GM18511 (cell line): ENCODE results near the gene TTC34.

Experiments used
- ATAC-seq: cut with Tn5 transposase; IDR thresholded peaks from one replicate; pipeline ENCODE4 v1.9.1; 2021; ENCODE audit warnings: mild to moderate bottlenecking, moderate library complexity; ENCODE audit not compliant: unreplicated experiment

TTC34 gene

DNA sequence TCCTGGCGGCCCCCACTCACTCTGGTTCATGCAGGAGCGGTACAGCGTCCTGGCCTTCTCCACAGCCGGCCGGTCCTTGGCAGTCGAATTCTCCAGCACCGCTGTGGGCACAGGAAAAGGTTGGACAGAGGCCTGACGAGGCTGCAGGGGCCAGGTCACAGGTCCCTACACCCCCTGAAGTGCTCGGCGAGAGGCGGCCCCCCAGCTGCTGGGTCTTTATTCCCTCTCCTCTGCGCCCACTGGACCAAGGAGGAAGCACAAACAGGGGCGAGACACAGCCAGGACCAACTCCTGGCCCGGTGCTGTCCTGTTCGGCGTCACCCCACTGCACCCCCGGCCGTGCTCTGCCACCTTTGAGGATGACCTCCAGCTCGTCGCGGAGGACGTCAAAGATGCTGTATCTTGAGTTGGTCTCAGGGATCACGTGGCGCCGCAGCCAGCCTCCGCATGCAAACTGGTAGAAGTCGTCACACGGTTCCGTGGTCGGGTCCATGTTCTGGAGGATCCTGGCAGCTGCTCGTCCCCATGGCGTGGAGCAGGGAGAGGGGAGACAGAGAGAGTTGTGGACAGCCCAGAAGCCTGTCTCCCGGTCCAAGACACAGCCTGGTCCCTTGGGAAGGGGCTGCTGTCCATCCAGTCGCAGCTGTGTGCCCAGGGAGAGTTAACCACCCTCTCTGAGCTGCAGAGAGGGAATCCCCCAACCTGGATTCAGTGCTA lies 192.0 kb downstream of the TTC34 start:
- no peak for ATAC-seq

DNA sequence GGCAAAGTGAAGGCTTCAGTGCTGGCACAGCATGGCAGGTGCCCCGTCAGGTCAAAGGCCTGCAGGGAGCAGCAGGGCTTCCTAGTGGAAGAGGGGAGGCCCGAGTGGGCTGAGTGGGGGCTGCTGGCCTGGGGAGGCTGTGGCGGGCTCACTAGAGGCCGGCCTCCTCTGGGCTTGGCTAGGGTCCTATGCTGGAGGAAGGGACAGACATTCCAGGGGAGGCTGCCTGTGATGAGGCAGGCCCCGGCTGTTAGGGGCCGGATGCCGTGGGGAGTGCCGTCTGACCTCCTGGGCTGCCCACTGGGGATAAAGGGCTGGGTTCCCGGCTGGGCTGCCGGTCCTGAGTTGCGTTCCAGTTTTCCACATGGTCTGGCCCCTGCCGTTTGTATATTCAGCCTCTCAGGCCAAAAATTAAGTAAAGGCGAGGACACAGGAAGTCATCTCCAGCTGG lies 193.8 kb downstream of the TTC34 start:
- ATAC-seq: no peak

DNA sequence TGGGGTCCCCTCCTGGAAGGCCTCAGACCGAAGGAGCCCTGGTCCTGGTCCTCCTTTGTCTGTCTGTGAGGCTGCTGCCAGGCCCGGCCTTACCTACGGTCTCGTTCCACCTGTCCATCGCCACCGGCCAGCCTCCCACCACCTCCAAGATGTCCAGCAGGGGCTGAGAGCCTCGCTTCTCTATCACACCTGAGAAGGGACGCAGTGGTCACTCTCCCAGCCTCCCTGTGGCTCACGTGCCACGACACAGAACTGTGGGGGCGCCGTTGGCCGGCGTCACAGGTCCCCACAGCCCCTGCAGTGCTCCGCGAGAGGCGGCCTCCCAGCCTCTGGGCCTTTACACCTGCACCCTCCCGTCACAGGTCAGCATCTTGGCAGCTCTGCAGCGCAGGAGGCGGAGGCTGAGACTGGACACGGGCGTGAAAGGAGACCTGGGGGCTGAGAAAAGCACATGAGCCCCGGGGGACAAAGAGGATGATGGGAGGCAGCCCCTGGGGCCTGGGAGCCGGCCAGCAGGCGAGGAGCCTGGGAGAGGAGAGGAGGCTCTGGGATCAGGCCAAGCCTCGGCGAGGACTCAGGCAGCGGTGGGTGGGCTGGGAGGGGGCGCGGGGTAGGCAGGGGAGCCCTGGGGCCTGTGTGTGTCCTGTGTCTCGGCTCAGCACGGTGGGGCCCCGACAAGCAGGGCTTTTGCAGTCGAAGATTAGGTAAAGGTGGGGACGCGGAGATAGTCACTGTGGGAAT lies 194.4 kb downstream of the TTC34 start:
- ATAC-seq: no peak

DNA sequence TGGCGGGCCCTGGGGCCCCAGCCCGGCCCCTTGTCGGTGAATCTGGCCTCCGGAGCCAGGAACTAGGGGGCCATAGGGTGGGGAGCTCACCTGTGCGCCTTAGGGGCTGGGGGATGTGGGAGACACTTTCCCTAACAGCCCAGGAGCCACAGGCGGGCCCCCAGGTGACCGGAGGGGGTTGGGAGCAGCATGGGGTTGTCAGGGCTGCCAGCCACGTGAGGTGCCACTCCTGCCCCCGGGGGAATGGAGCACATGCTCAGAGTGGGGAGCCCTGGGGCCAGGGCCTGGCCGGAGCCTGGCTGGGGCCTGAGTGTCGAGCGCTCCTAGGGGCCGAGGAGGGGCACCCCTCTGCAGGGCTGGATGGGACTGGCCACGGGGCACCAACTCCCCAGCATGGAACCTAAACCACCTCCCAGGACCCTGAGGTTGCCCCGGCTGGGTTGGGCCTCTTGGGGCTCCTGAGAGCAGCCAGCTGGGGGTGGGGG lies 195.1 kb downstream of the TTC34 start:
- no peak for ATAC-seq

DNA sequence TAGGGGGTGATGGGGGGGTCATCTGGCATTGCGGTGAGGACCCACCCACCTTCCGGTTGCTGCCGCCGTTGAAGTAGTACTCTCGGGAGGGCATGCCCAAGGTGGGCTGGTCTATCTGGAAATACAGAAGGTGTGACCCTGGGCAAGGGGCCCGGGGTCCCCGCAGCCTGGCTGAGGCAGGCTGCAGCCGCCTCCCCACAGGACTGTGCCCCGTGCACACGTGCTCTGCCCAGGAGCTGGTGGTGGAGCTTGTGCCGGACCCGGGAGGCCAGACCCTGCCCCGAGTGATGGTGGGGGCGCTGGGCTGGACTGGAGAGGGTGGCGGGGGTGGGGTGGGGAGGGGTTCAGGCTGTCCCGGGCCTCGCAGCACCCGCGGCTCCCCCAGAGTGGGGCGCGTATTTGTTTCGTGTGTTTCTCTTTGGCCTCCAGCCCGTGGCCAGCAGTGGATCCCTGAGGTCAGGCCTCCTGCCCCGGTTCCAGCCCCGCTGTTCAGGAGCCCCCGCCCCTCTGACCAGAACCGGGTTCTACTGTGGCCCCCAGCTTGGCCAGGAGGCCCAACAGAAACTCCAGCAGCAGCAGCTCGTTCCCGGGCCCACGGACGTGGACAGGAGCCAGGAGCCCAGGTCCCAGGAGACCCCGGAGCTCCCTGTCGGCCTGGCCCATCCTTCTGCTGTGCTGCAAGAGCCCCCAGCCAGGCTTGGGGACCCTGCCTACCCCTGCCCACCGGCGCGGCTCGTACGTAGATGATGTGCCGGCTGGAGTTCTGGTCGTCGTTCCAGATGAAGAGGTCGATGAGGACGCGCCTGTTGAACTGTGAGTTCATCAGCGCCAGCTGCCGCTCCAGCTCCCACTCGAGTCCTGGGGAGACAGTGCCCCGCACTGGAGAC lies 195.7 kb downstream of the TTC34 start:
- no peak for ATAC-seq

DNA sequence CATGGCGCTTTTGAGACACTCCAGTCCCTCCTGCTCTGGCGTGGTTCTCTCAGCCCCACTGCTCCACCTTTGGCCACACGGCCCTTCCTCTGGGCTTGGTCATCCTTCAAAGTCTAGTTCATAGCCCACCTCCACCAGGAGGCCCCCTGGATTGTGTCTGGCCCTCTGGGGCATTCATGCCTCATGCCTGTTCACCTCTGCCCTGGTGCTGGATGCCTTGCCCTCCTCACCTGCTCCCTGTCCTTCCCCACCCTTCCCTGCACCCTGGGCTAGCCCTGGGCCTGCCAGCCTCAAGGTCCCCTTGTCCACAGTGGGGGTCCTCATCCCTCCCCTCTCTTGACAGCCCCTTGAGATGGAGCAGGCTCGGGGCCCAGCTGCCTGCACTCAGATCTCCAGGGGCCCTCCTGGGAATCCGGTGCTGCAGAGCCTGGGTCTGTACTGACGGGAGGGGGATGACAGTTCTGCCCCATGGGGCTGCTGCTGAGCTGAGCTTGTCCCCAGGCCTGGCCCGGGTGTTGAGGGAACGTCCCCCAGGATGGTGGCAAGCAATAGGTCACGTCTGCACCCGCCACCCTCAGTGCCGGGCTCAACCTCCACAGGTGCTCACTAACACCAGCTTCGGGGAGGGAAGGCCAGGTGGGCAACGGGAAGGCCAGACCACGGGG lies 196.5 kb downstream of the TTC34 start:
- no peak for ATAC-seq

DNA sequence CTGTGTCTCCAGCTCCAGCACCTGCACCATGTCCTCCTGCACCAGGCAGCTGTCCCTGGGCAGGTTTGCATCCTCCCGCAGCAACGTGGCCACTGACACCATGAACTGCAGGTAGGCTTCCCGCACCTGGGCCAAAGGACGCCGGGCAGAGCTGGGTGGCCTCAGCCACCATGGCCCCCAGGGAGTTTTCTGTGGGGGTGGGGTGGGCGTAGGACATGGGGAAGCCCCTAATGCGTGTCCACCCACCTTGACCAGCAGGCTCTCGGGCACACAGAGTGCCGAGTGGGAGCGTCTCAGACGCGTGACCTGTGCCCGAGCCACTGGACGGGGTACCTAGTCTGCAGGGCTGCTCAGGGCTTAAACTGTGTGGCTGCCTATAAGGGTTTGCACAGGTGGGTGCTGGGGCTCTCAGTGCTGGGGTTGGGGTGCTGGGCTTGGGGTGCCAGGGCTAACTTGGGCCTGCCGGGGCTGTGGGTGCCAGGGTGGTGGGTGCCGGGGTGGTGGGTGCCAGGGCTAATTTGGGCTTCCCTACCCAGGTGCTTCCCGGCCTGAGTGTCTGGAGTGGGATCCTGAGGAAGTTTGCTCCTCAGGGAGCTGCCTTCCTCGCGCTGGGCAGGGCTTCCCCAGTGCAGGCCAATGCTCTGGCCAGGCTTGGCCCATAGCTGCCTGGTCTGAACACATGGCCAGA lies 197.2 kb downstream of the TTC34 start:
- no peak for ATAC-seq

DNA sequence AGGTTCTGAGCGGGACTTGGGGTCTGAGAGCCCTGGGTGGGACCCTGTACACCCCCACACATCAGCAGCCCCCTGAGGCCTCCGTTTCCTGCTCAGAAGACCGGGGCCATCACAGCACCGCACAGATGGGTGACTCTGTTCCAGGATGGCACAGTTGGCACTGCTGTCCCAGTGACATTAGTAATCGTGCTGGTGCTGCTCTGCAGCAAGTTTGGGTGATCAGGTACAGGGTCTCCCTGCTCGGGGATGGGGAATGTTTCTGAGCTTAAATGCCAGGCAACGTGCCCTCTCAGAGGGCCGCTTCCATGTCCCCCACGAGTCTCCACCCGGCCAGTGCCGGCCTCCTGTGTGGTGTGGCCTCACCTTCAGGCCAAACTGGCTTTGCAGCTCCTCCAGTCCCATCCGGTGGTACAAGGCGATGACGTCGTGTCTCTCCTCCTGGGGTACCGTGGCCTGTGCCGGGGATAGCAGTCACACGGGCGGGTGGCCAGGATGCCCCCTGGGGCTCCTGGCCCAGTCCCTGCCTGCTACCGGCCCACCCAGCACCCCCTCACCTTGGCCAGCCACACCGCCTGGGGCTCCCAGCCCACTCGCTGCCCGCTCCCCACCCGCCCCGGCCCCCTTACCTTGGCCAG lies 197.9 kb downstream of the TTC34 start:
- ATAC-seq: no peak

DNA sequence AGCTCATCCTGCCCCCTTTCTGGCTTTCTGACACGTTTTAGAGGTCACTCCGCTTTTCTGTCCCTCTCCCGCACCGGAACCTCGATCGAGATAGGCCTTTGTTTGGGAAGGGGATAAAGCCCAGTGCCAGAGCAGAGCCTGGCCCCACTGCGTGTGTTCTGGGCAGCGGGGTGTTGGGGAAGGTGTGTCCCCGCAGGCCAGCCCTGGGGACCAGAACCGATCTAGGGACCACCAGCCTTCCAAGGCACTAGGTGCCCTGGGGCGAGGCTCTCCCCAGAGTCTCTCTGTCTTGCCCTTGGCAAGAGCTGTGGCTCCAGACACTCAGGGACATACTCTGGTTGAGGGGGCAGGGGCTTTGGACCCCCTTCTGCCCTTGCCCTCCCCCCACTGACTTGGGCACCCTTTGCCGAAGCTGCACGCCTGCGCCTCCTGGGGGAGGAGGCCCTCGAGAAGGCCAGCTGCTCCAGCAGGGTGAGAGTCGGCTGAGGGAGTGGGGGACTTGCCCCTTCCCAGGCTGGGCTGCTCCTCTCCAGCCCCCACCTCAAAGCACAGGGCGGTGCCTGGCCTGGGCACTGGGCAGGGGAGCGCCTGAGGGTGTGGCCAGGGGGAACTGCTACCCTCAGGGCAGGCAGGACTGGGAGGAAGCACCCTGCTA lies 198.5 kb downstream of the TTC34 start:
- ATAC-seq: no peak

DNA sequence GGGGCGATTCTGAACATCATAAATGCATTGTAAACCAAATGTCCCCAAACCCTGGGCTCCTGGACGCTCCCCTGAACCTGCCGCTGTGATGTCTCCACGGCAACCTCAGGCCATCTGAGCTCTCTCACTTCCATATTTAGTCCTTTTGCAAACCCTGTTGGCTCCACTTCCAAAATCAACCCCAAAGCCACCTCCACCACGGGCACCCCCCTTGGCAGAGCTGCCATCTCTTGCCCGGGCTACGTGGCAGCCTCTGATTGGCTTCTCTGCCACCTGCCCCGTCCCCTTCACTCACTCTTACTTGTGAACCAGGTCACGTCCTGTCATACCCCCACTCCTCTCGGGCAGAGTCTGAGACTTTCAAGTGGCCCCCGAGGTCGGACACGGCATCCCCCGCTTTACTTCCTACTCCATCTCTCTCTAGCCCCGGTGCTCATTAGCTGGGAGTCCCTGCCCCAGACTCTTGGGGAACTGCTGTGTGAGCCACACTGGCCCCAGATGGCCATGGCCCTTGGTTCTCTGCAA lies 199.1 kb downstream of the TTC34 start:
- ATAC-seq: no peak

DNA sequence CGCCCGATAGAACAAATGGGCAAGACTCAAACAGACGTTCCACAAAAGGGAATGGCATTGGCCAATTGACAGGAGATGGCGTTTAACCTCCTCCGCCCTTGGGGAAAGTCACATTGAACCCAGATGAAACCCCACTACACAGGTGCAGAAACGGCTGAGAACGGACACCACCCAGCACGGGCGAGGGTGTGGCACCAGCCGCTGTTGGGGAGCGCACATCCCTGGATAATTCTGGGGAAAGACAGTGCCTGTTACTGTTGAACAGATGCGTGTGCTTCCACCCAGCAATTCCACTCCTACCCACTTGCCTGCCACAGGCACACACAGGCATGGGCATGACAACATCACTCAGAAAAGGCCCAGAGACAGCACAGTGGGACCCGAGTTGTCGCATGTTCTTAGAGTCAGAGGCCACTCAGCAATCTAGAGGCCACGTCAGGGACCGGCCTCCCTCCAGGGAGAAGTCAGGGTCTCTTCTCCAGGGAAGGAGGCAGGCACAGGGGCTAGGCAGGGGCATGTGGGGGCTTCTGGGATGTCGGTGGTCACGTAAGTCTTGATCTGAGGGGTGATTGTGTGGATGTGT lies 199.7 kb downstream of the TTC34 start:
- ATAC-seq: no peak

DNA sequence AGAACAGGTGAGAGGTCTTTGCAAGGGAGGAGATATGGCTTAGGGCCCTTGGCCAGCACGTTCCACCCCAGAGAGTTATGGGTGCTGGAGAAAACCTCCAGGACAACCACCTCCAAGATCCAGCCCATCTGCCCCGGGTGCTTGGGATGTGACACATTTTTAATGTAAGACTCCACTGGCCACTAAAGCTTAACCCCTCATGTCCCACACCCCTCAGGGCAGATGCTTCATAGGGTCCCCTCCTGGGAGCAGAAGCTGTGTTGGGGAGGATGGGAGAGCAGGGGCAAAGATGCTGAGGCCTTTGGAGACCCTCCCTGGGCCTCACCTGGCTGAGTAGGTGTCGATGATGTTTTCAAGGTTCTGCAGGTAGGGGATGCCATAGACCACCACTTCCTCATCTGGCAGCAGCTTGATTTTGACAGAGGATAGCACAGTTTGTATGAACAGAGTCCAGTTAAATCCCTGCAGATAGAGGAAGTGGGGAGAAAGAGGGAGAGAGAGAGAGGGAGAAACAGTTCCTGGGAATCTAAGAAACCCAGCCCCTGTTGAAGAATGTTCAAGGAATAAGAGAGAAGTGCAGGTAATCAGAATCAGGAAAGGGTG lies 203.1 kb downstream of the TTC34 start:
- no peak for ATAC-seq

DNA sequence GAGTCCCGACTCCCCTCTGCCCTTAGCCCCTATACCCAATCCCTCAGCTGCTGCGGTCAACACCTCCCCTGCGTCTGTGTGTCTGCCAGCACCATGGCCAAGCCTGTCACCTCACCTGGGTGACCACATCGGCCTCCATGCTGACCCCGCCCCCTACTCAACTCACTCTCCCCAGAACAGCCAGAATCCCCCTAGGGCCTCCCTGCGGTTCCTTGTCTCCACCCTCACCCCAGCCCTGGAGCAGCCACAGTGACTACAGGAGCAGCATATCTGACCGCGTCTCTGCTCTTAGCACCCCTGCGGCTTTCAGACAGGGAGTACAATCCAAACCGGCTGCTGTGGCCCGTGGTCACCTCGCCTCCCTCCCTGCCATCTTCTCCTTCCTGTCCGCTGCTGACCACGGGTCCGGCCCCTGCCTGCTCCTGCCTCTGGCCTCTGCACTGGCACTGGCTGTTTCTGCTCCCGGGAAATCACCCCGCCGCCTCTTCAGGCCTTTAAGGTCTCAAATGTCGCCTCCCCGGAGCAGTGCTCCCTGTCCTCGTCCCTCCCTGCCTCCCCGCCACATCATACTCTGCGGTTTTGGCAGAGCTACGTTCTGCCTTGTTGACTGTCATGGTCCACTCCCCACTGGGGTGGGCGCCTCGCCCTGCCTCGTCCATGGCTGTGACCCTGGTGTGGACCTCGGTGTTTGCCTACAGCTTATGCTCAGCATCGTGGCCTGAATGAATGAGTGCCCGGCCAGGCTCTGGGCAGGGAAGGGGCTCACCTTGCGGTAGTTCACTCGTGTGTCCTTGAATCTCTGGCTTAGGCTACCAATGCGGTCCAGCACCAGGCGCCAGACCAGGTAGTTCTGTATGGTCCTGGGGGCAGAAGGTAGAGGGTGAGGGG lies 203.8 kb downstream of the TTC34 start:
- no peak for ATAC-seq

DNA sequence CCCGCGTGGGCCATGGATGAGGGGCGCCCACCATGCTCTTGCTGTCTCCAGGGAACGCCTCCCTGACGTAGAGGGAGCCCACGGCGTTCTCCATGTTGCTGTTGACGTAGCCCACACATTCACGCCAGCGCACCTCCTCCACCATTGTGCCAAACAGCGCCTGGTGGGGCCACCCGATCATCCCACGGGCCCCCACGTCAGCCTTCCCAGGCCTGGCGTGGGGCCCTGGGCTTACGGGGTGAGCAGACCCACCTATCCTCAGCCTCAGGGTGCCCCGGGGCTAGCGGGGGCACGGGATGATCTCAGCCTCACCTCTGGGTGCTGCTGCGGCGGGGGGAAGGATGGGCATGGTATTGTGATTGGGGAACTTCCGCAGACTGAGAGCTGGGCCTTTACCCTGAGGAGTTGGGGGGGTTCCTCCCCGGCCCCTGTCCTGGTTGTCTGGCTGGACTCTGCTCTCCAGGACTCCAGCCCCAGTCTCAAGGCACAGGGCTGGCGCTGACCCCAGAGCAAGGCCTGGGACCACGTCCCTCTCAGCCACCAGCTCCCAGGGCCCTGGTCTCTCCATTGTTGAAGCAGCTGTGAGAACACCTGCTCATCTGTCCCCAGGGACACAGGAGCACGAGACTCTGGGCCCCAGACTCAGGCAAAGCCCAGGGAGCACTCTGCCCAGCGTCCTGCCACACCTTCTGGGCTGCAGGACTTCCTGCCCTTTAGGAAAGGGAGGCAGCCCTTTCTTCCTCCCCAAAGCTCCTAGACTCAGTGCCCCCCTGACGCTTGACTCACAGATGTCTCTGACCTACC lies 204.8 kb downstream of the TTC34 start:
- no peak for ATAC-seq

DNA sequence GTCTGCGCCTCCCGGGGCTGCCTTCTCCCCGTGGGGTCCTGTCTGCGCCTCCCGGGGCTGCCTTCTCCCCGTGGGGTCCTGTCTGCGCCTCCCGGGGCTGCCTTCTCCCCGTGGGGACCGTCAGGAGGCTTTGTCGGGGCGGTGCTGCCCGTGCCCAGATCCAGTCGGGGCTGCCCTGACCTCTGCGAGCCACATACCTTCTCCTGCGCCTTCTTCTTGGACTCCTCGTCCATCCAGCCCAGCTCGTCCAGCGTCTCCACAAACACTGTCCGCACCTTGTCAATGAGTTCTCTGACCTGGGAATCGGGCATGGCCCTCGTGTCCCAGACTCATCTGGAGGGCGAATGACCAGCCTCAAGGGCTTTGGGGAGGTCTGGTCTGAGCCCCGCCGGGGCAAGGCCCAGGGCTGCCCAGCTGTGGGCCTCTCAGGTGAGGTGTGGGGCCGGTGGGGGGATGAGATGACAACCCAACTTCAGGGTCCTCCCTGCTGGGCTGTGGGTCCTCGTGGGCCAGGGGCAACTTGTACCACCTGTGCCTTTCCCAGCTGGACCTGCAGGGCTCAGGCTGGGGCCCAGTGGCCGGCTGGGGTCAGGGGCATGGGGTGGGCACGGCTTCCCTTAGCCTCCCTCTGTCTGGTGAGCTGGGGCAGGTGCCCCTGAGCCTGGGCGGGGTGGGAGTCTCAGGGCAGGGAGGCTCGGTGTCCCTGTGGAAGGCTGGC lies 205.5 kb downstream of the TTC34 start:
- ATAC-seq: no peak
